ENCODE measurements around the gene HMGA1. TPM values are rescaled to one million over a fixed set of nuclear protein-coding genes. Genes with fewer than 3 reads are reported as not detected.
A peak's percentile ranks its signal among the peaks of the same experiment; 100 is the strongest.

The HMGA1 gene
- 10 to 100 TPM in 3 of 4 donors, 1 to 10 TPM in 1; 8.1 to 24.5 (median 18.1) TPM for total RNA-seq

GRCh38 chr6:34236443-34237315 lies at the start of gene HMGA1:
Gene HMGA1, plus strand, starts transcription at chr6:34236873. Its CDS starts 3,908 bp downstream, at chr6:34240781.
- Histone ChIP-seq H3K36me3 (peaks cover 0 to 13% of the 10 kb centered on the region in 2 donors), H3K27ac (peak within 1 kb of the TSS; percentile 77 to 93 (median 90)), H3K9me3 (no peaks in the 10 kb centered on the region), H3K4me1 (peaks cover 0 to 30% (median 4%) of the 10 kb centered on the region in 3 donors), H3K4me3 (peak within 1 kb of the TSS; percentile 70 to 90), H3K27me3 (no peaks in the 10 kb centered on the region)
- TF ChIP-seq CTCF (IDR thresholded peaks at IDR 0.05) (no peak), POLR2AphosphoS5 (IDR thresholded peaks at IDR 0.05) (peak; percentile 66), POLR2A (IDR thresholded peaks at IDR 0.05) (peak; percentile 62 to 79), EP300 (IDR thresholded peaks at IDR 0.05) (no peak)
- WGBS, 2 donors (ENCODE audit: low coverage in 1 of 2) = 2 to 6% methylated on average over 12 to 16 of the region's 91 CpGs
- ATAC-seq = peak; percentile 89

- ATAC-seq = no peak
- H3K4me3 ChIP-seq = no peak overlapping the region
- no peak overlapping the region for H3K27ac ChIP-seq
- no peaks in the 10 kb centered on the region for H3K9me3 ChIP-seq
- no peaks in the 10 kb centered on the region for H3K36me3 ChIP-seq
- TF ChIP-seq EP300 (IDR thresholded peaks at IDR 0.05) (no peak), CTCF (IDR thresholded peaks at IDR 0.05) (no peak), POLR2A (IDR thresholded peaks at IDR 0.05) (no peak), POLR2AphosphoS5 (IDR thresholded peaks at IDR 0.05) (no peak)
- H3K27me3 ChIP-seq = no peaks in the 10 kb centered on the region
- WGBS, 2 donors (ENCODE audit: low coverage in 1 of 2) = 60 to 73% methylated on average over 2 to 4 of the region's 12 CpGs
- H3K4me1 ChIP-seq = no peaks in the 10 kb centered on the region
Observed at GRCh38 chr6:34189806-34190503, 46.7 kb upstream of the HMGA1 start.

- no peak for ATAC-seq
- 71 to 90% methylated on average over 2 to 7 of the region's 14 CpGs for WGBS, 2 donors (ENCODE audit: low coverage in 1 of 2)
Observed at GRCh38 chr6:34190504-34191122, 46.1 kb upstream of the HMGA1 start.

GRCh38 chr6:34194772-34195171 lies 41.9 kb upstream of the HMGA1 start:
- Histone ChIP-seq H3K36me3 (no peaks in the 10 kb centered on the region), H3K9me3 (no peaks in the 10 kb centered on the region), H3K4me3 (no peak overlapping the region), H3K27me3 (no peaks in the 10 kb centered on the region), H3K4me1 (peaks cover 0 to 12% (median 4%) of the 10 kb centered on the region in 3 donors), H3K27ac (no peak overlapping the region)
- ATAC-seq = no peak
- 73 to 100% methylated on average over 2 of the region's 3 CpGs for WGBS, 2 donors (ENCODE audit: low coverage in 1 of 2)
- TF ChIP-seq CTCF (IDR thresholded peaks at IDR 0.05) = no peak
- TF ChIP-seq POLR2AphosphoS5 (IDR thresholded peaks at IDR 0.05) = no peak
- no peak for TF ChIP-seq POLR2A (IDR thresholded peaks at IDR 0.05)
- TF ChIP-seq EP300 (IDR thresholded peaks at IDR 0.05) = no peak

More at GRCh38 chr6:34190504-34191122, 46.1 kb upstream of the HMGA1 start:
- Histone ChIP-seq H3K27ac (no peak overlapping the region), H3K4me3 (no peak overlapping the region), H3K27me3 (no peaks in the 10 kb centered on the region), H3K4me1 (no peaks in the 10 kb centered on the region), H3K36me3 (no peaks in the 10 kb centered on the region), H3K9me3 (no peaks in the 10 kb centered on the region)
- TF ChIP-seq EP300 (IDR thresholded peaks at IDR 0.05) (no peak), CTCF (IDR thresholded peaks at IDR 0.05) (no peak), POLR2AphosphoS5 (IDR thresholded peaks at IDR 0.05) (no peak), POLR2A (IDR thresholded peaks at IDR 0.05) (no peak)
